ENCODE measurements around the gene THRB. TPM values are rescaled to one million over a fixed set of nuclear protein-coding genes. Genes with fewer than 3 reads are reported as not detected.
A peak's percentile ranks its signal among the peaks of the same experiment; 100 is the strongest.

The THRB gene
- polyA plus RNA-seq, 1 of the 3 experiments (the other 2 are of a cell fraction), result 0.02 TPM

DNA sequence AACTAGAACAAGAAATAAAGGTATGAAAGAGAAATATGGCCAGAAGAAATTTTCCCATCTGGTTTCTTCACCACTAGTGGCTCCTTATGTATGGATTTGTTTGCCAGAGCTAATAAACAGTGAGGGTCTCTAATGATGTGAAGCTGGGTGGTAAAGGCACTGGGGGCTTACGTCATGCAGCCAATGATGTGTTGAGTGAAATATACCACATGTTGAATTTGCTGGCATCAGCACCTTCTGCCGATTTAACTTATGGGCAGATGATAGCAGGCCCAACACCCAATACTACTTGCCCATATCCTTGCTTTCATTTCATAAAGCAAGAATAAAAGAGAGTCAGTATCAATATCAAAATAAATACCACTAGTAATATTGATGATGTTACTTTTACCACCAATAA lies 133.0 kb downstream of the THRB start:
- TF ChIP-seq SIN3A (IDR thresholded peaks at IDR 0.05; ENCODE audit: borderline replicate concordance, low read depth, low read length) (no peak), TEAD4 (IDR thresholded peaks at IDR 0.05; ENCODE audit: borderline replicate concordance, insufficient read depth) (no peak), JUND (IDR thresholded peaks at IDR 0.05) (no peak), MEF2A (IDR thresholded peaks at IDR 0.05; ENCODE audit: borderline replicate concordance, low read depth) (no peak)
- Histone ChIP-seq H3K4me2 (no peak overlapping the region), H3K4me1 (ENCODE audit: control insufficient read depth in 1 of 2, insufficient read depth in 2 of 2, low read depth in 1 of 2, low read length in 1 of 2) (peaks cover 0 to 9% of the 10 kb centered on the region in 2 experiments; a peak in 2 of 4 replicates), H3K9ac (no peak overlapping the region), H3K4me3 (ENCODE audit: low read depth in 2 of 2, low read length in 1 of 2) (no peak overlapping the region), H3K27ac (ENCODE audit: low read depth in 2 of 2, low read length in 1 of 2) (no peak overlapping the region), H3K27me3 (ENCODE audit: insufficient read depth) (no peaks in the 10 kb centered on the region), H4K20me1 (ENCODE audit: insufficient read depth) (no peaks in the 10 kb centered on the region), H2AFZ (ENCODE audit: low read depth) (no peak overlapping the region), H3F3A (replicated peaks; ENCODE audit: insufficient read depth) (peaks cover 4% of the 10 kb centered on the region), H3K9me3 (no peaks in the 10 kb centered on the region), H3K9me2 (no peaks in the 10 kb centered on the region), H3K79me2 (ENCODE audit: insufficient read depth) (no peaks in the 10 kb centered on the region), H3K36me3 (replicated peaks in 1 of 2; ENCODE audit: control insufficient read depth in 1 of 2, insufficient read depth in 2 of 2, low read length in 1 of 2) (no peaks in the 10 kb centered on the region)
- WGBS (ENCODE audit: low lambda C conversion rate), result 96% methylated on average over 2 of the region's 2 CpGs
- no peak for DNase-seq
- POLR2A ChIA-PET, result no interaction called here
- CTCF ChIA-PET, result interaction anchor here (0.6 kb wide), 1 partner anchor 1767 kb away, joined by 3 read pairs; no protein-coding TSS in a partner anchor

GRCh38 chr3:24360957-24361356 lies 133.7 kb downstream of the THRB start:
- no peak for TF ChIP-seq IRF3 (IDR thresholded peaks at IDR 0.05; ENCODE audit: low read depth, low read length)
- no peak for TF ChIP-seq MEF2A (IDR thresholded peaks at IDR 0.05; ENCODE audit: borderline replicate concordance, low read depth)
- TF ChIP-seq FOXM1 (IDR thresholded peaks at IDR 0.05; ENCODE audit: low read depth), result no peak
- TF ChIP-seq YY1 (IDR thresholded peaks at IDR 0.05; ENCODE audit: low read depth), result no peak
- no peak for TF ChIP-seq NRF1 (IDR thresholded peaks at IDR 0.05; ENCODE audit: low read depth, low read length)
- H3K27me3 ChIP-seq (ENCODE audit: insufficient read depth), result no peaks in the 10 kb centered on the region
- H3K4me3 ChIP-seq (ENCODE audit: low read depth in 2 of 2, low read length in 1 of 2), result no peak overlapping the region
- CTCF ChIA-PET, result no interaction called here
- H3K9ac ChIP-seq, result no peak overlapping the region
- no peak overlapping the region for H2AFZ ChIP-seq (ENCODE audit: low read depth)
- no peak for DNase-seq
- no peaks in the 10 kb centered on the region for H3K9me3 ChIP-seq
- no peak overlapping the region for H3K4me2 ChIP-seq
- no peaks in the 10 kb centered on the region for H4K20me1 ChIP-seq (ENCODE audit: insufficient read depth)
- H3K27ac ChIP-seq (ENCODE audit: low read depth in 2 of 2, low read length in 1 of 2), result no peak overlapping the region
- H3K79me2 ChIP-seq (ENCODE audit: insufficient read depth), result no peaks in the 10 kb centered on the region
- H3K9me2 ChIP-seq, result no peaks in the 10 kb centered on the region
- peaks cover 4% of the 10 kb centered on the region for H3F3A ChIP-seq (replicated peaks; ENCODE audit: insufficient read depth)
- POLR2A ChIA-PET, result interaction anchor here (0.5 kb wide), 1 partner anchor 92 kb away, joined by 3 read pairs; no protein-coding TSS in a partner anchor
- H3K4me1 ChIP-seq (ENCODE audit: control insufficient read depth in 1 of 2, insufficient read depth in 2 of 2, low read depth in 1 of 2, low read length in 1 of 2), result peaks cover 0 to 9% of the 10 kb centered on the region in 2 experiments; a peak in 2 of 4 replicates
- H3K36me3 ChIP-seq (replicated peaks in 1 of 2; ENCODE audit: control insufficient read depth in 1 of 2, insufficient read depth in 2 of 2, low read length in 1 of 2), result no peaks in the 10 kb centered on the region

GRCh38 chr3:24359645-24360462 lies 134.8 kb downstream of the THRB start:
- no peak for DNase-seq
- TF ChIP-seq MAX (IDR thresholded peaks at IDR 0.05; ENCODE audit: low read depth) (no peak), RAD21 (IDR thresholded peaks at IDR 0.05; ENCODE audit: low read length) (0 out of 2 replicates have a peak, but pooled peaks have one; percentile 5), CTCF (IDR thresholded peaks at IDR 0.05) (peak; percentile 15; the same call in 1 of the 2 replicates)
- no peak overlapping the region for H3K4me2 ChIP-seq

More at GRCh38 chr3:24359645-24360462, 134.8 kb downstream of the THRB start:
- H2AFZ ChIP-seq (ENCODE audit: low read depth), result no peak overlapping the region
- POLR2A ChIA-PET, result no interaction called here
- no peaks in the 10 kb centered on the region for H3K27me3 ChIP-seq (ENCODE audit: insufficient read depth)
- CTCF ChIA-PET, result no interaction called here
- H3K4me3 ChIP-seq (ENCODE audit: low read depth in 2 of 2, low read length in 1 of 2), result no peak overlapping the region
- no peaks in the 10 kb centered on the region for H3K9me2 ChIP-seq
- H3K27ac ChIP-seq (ENCODE audit: low read depth in 2 of 2, low read length in 1 of 2), result no peak overlapping the region
- no peaks in the 10 kb centered on the region for H3K9me3 ChIP-seq
- H3K4me1 ChIP-seq (ENCODE audit: control insufficient read depth in 1 of 2, insufficient read depth in 2 of 2, low read depth in 1 of 2, low read length in 1 of 2), result peaks cover 0 to 1% of the 10 kb centered on the region in 2 experiments; a peak in 1 of 4 replicates
- H3K79me2 ChIP-seq (ENCODE audit: insufficient read depth), result no peaks in the 10 kb centered on the region
- 75% methylated on average over 5 of the region's 5 CpGs for WGBS (ENCODE audit: low lambda C conversion rate)
- no peaks in the 10 kb centered on the region for H3K36me3 ChIP-seq (replicated peaks in 1 of 2; ENCODE audit: control insufficient read depth in 1 of 2, insufficient read depth in 2 of 2, low read length in 1 of 2)
- H4K20me1 ChIP-seq (ENCODE audit: insufficient read depth), result no peaks in the 10 kb centered on the region
- H3K9ac ChIP-seq, result no peak overlapping the region
- H3F3A ChIP-seq (replicated peaks; ENCODE audit: insufficient read depth), result peaks cover 2% of the 10 kb centered on the region
